Breast epithelium (tissue), 3 donors: Measurements from ENCODE around the gene TGM1.

ENCODE experiments used
- POLR2A ChIP-seq: fragments of 450-650 bp; IDR thresholded peaks from one replicate; pipeline ENCODE4 v1.6.1; 2016; ENCODE audit warnings: antibody characterized with exemption, mild to moderate bottlenecking, moderate library complexity
- POLR2AphosphoS5 ChIP-seq, 3 donors: sonication (generic); formaldehyde crosslinking; IDR thresholded peaks; one replicate each; pipeline ENCODE4 v1.6.1; 2017; ENCODE audit warnings: antibody characterized with exemption in 3 of 3
- TF ChIP-seq, protein P1 (sequence below), 3 donors: fragments of 450-650 bp; IDR thresholded peaks; one replicate each; pipeline ENCODE4 v1.5.1; 2016 to 2017; ENCODE audit warnings: antibody characterized with exemption in 3 of 3, mild to moderate bottlenecking in 3 of 3, moderate library complexity in 3 of 3

DNA sequence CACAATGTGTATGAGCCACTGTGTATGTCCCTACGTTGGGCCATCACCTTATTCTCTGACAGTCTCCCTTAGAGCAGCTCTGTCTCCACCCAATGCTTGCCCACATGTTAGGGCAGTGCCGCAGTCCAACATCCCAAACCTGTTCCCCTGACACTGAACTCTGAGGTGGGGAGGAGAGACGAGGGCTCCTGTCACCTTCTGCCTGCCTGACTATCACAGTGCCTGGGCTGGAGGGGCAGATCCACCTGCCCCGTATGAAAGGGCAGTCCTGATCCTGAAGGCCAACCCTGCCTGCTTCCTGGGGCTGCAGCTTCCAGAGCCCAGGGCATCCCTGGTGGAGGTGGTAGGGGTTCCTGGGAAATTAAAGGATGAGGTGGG is 2.2 kb downstream of the TGM1 start:
- no peak for TF ChIP-seq POLR2A
- TF ChIP-seq, protein P1, sequence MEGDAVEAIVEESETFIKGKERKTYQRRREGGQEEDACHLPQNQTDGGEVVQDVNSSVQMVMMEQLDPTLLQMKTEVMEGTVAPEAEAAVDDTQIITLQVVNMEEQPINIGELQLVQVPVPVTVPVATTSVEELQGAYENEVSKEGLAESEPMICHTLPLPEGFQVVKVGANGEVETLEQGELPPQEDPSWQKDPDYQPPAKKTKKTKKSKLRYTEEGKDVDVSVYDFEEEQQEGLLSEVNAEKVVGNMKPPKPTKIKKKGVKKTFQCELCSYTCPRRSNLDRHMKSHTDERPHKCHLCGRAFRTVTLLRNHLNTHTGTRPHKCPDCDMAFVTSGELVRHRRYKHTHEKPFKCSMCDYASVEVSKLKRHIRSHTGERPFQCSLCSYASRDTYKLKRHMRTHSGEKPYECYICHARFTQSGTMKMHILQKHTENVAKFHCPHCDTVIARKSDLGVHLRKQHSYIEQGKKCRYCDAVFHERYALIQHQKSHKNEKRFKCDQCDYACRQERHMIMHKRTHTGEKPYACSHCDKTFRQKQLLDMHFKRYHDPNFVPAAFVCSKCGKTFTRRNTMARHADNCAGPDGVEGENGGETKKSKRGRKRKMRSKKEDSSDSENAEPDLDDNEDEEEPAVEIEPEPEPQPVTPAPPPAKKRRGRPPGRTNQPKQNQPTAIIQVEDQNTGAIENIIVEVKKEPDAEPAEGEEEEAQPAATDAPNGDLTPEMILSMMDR (IDR thresholded peaks at IDR 0.05), result no peak
- TF ChIP-seq POLR2AphosphoS5 (IDR thresholded peaks at IDR 0.05), result no peak
